Activated T-helper 1 cell treated with Interleukin-2 at 50 U/mL for 16 hours (primary cell): ENCODE measurements around the gene C2orf49.

ENCODE experiments used
- DNase-seq: peaks from one replicate; pipeline ENCODE4 v3.0.0-alpha.2; 2020; ENCODE audit warnings: low read depth

The C2orf49 gene

DNA sequence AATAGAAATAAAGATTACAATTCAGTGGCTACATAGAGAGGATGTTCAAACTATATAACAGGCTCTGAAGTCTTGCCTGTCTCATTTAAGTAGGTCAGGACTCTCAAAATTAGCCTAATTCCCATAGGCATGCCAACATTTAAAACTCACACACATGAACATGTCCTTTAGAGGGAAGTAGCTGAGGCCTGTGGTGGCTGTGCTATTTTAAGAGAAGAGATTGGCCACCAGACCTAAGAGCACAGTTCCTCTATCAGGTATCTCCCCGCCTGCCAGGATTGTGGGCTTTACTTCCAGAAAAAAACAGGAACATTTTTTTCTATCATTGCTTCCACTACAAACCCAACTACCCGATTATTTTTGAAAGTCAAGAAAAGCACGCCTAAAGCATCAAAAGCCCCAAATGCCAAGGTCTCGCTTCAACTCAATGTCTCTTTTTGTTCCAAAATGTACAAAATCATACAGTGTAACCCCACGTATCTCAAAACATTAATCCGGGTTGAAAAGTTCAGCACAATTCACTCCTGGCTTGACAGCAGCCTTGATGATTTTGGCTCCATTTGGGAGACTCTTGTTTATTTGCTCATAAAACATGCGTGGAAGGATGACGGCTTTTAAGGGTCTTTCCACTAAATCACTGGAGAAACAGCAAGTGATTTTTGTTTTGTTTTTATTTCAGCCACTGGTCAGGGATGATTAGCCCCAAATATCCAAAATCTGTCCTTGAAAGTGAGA lies 46.3 kb downstream of the C2orf49 start:
- no peak for DNase-seq

DNA sequence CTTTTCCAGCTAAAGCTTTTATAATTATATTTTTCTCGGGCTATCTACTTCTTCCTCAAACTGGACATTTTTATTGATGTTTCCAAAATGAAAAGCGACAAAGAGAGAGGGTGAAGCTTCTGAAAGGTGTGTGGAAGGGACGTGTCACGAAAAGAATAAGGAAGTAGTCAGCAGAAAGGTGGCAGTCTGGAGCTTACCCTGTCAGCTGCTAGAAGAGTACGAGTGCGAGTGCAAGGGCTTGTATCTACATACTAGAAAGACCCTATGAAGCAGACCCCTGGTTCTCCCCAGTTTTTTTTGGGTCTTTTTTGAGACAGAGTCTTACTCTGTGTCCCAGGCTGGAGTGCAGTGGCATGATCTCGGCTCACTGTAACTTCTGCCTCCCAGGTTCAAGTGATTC lies 46.9 kb downstream of the C2orf49 start:
- no peak for DNase-seq

DNA sequence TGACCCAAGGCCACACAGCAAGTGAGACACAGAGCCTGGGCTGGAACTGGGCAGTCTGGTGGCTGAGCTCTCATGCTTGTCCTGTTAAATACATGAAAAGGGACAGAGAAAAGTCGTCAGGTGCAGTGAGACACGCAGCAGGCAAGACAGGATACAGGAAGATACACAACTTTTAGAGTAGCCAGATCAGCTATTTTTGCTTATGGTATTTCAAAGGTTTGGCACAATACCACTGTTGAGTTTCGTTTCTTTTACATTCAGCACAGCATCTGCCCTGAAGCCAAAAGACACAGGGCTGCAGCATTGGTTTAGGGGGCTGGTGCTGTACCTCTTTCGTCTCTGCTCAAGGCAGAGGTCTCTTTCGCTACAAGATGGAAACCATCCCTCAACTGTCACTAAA lies 47.5 kb downstream of the C2orf49 start:
- no peak for DNase-seq

DNA sequence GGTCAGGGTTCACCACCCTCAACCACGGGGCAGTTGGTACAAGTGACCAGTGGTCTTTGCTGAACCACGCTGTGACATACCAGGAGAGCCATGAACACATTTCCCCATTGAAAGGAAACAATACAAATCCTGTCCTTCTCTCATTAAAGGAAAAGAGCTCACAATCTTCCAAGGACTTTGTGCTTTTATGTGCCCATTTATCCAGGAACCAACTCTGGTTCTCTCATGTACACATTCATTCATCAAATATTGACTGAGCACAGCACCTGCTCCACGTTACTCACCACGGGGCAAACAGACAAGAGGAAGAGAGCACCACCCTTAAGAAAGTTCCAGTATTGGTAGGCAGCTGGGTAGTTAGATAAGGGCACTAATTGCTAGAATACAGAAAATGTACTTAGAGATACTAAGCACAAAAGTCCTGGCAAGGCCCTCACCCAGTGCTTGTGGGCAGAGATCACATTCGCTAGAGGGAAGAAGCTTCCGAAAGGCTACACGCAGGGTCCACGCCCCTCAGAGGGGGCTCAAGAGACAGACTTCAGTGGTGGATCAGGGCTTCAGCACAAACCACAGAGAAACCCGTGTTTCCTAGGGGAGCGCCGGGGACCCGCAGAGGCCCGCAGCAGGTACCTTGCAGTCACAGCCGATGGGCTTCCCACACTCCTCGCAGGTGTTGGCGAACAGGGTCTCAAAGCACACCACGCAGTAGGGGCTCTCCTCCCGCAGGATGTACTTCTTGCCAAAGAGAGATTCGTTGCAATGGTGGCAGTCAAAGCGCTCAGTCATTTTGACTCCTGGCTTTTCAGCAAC lies 48.6 kb downstream of the C2orf49 start:
- no peak for DNase-seq

DNA sequence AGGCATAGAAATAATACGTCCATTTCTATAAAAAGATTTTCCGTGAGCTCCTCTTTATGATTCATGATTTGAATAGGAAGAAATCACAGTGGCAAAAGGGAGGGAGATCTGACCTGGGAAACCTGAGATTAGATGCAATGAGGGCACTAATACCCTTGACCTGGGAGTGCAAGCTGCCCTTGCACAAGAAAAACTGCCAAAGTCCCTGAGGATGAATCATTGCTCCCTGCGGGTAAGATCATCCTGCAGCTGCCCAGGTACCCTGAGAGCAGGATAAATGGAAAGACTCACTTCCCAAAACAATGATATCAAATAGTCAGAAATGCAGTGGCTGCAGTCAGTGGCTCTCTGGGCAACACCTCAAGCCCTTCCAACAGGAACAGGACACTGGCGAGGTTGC lies 49.9 kb downstream of the C2orf49 start:
- DNase-seq = no peak

DNA sequence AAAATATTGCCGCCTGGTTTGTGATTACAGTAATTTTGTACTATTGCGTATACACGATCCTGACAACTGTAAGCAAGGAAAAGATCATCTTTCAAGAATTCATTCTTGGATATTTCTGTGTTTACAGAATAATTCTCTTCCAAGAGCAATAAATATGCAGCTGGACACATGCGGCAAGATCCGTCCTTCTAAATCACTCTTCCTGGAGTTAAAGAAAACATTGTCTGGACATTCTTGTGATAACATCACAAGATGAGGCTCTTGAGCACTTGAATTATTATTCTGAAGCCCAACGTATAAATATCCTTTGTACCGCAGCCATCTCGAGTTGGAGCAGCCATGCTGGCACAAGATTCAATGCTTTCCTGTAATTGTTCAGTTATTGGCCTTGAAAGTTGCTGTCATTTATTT lies 51.6 kb downstream of the C2orf49 start:
- no peak for DNase-seq

DNA sequence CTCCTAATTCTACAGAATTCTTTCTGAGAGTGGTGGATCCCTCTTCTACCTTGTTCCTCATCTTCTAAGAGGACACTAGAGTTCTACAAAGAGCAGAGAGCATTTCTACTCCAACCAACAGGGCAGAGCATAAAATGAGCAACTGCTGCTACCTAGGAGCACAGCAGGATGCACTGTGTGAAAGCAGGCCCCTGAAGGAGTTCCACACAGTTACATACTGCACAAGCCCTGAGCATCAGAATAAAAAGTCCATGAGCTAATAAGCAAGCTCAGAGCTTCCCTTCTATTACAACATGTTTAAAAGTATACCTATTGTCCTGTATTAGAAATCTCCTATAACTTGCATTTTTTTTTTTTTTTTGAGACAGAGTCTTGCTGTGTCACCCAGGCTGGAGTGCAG lies 53.1 kb downstream of the C2orf49 start:
- DNase-seq = no peak

DNA sequence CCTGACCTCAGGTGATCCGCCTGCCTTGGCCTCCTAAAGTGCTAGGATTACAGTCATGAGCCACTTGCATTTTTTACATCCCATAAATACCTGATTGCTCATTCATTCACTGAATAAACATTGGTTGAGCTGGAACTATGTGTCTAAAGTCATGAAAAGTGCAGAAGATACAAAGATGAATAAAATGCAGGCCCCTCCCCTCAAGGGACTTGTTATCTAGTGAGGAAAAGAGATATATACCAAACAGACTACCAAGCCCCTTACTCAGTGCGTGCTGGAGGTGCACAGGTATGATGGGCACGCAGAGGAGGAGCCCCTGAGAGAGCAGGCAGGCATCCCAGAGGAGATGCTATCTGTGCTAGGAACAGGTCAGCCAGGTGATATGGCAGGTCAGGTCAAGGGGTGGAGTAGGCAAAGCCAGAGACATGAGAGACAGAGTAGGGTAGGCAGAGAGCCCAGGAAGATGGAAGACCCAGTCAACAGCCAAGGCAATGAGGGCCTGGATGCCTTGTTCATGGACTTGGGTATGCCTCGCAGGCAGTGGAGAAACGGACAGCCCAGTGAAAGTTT lies 53.8 kb downstream of the C2orf49 start:
- no peak for DNase-seq

DNA sequence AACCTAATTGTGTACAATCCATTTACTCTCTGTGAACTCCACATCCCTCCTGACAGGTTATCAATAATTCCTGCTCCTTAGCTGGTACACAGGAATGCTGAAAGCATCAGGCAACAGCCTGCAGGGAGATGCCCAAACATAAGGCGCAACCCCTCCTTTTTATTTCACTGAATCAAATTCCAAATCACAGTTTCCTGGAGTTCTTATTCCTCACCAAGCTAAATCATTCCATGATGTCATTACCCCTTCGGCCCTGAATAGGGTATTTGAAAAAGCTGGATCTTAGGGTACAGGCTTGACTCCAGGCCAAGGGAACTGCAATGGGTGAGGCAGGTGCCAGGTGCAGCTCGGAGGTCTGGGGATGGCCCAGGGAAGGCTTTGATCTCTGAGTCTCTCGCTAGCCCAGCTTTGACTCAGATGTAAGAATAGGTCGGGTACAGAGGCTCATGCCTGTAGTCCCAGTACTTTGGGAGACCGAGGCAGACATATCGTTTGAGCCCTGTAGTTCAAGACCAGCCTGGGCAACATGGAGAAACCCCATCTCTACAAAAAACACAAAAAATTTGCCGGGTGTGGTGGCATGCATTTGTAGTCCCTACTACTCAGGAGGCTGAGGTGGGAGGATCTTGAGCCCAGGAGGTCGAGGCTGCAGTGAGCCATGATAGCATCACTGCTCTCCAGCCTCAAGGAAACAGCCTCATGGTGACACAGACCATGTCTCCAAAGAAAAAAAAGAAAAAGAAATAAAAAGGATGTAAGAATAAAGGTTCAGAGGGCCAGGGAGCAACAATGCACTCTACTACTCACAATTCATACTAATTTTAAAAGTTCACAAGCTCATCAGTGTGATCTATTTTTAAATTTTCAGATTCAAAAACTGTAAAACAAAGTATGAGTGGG lies 54.7 kb downstream of the C2orf49 start:
- DNase-seq = no peak

DNA sequence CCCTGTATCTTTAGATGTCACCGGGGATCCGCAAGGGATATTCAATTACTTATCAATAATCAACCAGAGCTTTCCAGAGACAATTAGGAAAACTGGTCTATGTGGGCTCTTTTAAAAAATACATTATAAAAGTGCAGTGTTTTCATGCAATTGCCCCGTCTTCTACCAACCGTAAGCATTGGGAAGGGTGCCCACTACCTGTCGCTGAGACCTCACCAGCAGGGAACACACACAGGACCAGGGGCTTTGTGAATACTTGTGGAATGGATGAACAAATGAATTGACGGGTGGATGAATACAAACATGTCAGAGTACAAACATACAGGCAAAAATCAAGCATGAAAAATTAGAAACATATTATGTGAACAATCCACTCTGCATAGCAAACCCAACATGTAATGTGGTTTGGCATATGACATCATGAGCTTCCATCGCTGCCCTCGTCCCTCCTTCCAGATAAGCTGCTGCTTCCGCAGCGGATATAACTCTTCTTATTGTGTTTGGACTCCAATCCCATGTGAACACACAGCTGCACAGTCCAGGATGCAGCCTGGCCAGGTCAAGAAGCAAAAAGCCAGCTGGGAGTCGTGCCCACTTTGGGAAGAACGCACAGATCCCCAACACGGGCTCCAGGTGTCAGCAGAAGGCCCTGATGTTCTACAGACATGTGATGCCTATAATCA lies 56.2 kb downstream of the C2orf49 start:
- no peak for DNase-seq

DNA sequence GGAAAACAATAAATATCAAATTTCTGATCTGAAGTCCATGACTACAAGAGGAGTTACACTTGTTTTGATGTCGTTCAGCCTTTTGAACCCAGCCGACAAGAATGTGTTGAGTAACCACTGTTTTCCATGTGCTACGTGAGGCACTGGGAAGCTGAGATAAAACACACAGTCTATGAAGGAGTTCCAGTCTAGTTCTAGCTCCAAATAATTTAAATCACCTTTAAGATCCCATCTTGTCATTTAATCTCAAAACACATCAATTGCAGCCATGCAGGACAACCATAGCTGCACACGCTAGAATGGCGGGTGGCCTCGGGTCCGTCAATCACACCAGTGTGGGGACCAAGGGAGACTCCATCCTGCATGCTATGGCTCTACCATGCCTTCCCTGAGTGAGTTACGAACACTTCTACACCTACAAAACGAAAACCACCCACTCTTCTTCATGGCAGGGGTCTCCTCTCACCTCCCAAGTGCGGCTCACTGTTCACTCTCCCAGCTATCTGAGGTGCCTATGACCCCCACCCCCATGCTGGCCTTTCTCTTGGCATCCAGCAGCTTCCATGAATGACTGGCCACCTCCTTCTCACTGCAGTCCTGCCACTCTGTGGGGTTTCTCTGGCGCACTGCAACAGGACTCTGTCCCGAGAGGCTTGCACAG lies 57.7 kb downstream of the C2orf49 start:
- no peak for DNase-seq

DNA sequence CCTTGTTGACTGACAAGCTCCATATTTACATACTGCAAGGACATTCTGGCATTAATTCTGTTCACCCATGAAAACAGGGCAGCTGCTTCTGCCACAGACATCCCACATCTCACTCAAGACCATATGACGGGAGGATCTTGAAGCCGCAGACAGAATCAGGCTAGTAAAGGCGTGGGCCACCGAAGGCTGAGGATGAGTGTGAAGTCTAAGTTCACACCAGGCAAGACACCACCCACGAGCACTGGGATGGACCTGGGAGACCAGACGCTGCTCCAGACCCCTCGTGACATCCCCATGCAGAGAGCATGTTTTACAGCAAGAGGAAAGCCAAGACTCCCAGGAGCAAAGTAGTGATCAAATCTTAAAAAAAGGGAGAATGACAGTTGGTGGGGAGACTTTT lies 58.4 kb downstream of the C2orf49 start:
- DNase-seq = no peak

DNA sequence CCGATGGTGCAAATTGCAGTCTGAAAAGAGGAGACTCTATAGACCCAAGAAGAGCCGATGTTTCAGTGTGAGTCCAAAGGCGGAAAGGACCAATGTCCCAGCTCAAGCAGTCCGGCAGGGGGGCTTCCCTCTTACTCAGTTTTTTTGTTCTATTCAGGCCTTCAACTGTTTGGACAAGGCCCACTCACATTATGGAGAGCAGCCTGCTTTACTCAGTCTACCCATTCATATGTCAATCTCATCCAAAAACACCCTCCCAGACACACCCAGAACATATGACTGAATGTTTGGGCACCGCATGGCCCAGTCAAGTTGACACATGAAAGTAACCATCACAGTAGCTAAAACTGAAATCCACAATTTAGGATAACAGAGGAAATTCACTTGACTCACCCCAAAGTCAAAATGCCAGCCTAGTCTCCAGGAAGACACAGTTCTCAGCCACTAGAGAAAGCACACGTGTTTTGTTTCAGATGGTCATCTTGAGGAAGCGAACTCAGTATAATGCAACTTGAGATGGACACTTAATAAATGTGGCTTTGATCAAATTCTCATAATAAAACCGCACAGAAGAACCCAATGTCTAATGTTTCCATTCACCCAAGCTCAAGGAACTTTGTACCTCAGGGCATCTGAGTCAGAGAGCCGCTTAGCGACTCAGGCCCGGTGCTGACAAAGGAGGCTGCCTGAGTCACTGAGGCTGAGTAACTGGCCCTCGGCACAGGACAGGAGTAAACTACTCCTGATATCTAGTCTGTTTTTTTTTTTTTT lies 59.1 kb downstream of the C2orf49 start:
- DNase-seq = no peak

DNA sequence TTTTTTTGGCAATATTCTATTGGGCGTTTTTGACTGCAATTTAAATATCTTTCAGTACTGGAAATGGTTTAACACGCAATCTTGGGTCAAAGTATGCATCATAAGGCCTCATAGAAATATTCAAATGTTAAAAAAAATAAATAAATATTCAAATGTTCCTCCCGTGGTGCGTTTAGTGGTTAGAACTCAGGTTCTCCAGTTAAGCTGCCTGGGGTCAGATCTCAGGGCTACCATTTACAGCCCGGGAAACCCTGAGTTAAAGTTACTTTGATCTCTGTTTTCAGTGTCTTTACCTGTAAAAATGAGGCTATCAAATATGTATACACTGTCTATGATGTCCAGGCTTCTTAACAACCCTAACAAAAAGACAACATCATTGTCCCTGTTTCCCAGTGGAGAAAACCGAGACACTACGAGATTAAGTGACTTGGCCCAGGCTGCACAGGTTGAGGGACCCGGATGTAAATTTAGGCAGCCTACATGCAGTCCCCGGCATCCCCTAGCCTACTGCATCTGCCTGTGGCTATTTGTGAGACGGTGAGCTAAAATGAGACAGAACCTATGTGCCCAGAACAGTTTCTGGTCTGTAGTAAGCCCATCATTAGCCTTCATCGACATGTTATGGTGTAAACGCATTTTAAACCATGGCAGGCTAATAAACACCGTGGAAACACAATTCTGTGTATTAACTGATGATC lies 59.8 kb downstream of the C2orf49 start:
- no peak for DNase-seq

DNA sequence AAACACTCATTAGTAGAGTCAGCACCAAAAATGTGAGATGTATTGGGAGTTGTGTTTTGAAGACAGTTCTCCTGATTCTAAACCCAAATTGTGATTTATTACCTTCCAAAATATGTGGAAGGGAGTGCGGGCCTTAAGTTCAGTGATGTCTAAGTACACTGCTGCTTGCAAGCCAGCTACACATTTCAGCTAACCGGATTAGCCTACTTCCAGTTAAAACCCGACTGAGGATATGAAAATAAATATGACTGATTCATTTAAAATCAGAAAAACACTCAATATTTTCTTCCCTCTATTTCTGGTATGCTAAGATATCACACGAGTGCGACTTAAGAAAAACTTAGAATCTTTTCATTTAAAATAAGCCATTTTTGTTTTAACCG lies 60.6 kb downstream of the C2orf49 start:
- no peak for DNase-seq

DNA sequence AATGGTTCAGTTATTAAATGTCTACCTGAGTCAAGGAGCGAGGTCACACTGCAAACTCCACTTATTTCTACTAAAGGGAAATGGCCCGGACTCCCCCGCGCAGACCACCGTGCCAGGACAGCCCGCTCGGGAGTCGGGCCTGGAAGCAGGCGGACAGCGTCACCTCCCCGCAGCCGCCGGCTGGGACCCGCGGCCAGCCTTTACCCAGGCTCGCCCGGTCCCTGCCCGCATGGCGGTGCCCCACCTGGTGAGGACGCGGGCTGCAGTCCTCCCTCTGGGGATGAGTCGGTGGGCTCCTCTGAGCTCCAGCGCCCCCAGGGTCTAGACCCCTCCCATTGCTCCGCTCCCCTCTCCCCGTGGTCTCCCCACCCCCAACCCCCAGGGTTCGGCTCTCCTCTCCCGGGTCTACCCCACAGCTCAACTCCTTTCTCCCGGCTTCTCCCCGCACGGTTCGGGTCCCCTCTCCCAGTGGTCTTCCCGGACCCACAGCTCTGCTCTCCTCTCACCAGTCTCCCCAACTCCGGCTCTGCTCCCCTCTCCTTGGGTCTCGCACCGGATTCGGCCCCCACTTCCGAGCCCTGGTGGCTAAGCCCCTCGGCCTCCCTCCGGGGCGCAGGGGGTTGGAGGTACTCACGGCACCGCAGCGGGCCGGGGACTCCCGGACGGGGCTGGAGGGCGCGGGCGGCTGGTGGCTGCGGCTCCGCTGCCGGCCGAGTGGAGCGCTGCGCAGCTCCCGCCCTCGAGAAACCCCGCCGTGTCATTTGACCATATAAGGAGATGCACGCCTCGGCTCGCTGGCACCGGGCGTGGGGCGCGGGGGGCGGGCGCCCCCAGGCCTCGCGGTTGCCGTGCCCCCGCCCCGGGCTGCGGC lies 61.2 kb downstream of the C2orf49 start, which contains the start of gene FHL2:
Gene FHL2, minus strand, starts transcription at position 716 of the 871 bp plus-strand sequence. CDS start 12,535 bp downstream, outside the sequence.
- peak; percentile 36 for DNase-seq
